Thyroid gland (tissue), 4 donors: ENCODE measurements around the gene PNKP. TPM values are rescaled to one million over a fixed set of nuclear protein-coding genes. Genes with fewer than 3 reads are reported as not detected.
A peak's percentile ranks its signal among the peaks of the same experiment; 100 is the strongest.

Experiments used
- DNase-seq, 2 donors: peaks; one replicate each; pipeline ENCODE4 v3.0.0-alpha.2; 2019
- H3K27ac ChIP-seq, 3 donors: fragments of 200-600 bp; sonication (generic); 1 replicate in 2 of 3; 2 replicates in 1 of 3; pipeline ENCODE4 v1.5.1; 2016 to 2019; ENCODE audit warnings: mild to moderate bottlenecking in 1 of 3, moderate library complexity in 1 of 3
- H3K27me3 ChIP-seq: fragments of 200-600 bp; sonication (generic); one replicate; pipeline ENCODE4 v1.5.1; 2019
- H3K36me3 ChIP-seq, 2 donors: fragments of 200-600 bp; sonication (generic); one replicate each; pipeline ENCODE4 v1.5.1; 2016 to 2019
- H3K4me1 ChIP-seq, 2 donors: fragments of 200-600 bp; sonication (generic); one replicate each; pipeline ENCODE4 v1.5.1; 2017 to 2019
- H3K4me3 ChIP-seq, 3 donors: fragments of 200-600 bp; sonication (generic); replicated peaks in 1 of 3; 1 replicate in 2 of 3; 2 replicates in 1 of 3; pipeline ENCODE4 v1.5.1; 2016; ENCODE audit warnings: mild to moderate bottlenecking in 1 of 3
- H3K9me3 ChIP-seq: fragments of 200-600 bp; sonication (generic); one replicate; pipeline ENCODE4 v1.5.1; 2017
- CTCF ChIP-seq, 6 experiments: fragments of 200-600 bp in 3 of 6; fragments of 450-650 bp in 3 of 6; sonication (generic) in 3 of 6; IDR thresholded peaks; one replicate each; pipeline ENCODE4 v1.5.1; 2016 to 2019; ENCODE audit warnings: antibody characterized with exemption in 6 of 6, mild to moderate bottlenecking in 2 of 6, inconsistent platforms in 1 of 6, moderate library complexity in 1 of 6
- POLR2A ChIP-seq, 2 donors: fragments of 450-650 bp; IDR thresholded peaks; one replicate each; pipeline ENCODE4 v1.6.1; 2017; ENCODE audit warnings: antibody characterized with exemption in 2 of 2, mild to moderate bottlenecking in 2 of 2, moderate library complexity in 1 of 2
- WGBS, 2 donors: methylation state at CpG; one replicate each; pipeline ENCODE4 v1.1.5; 2017; 5-methylcytosine and 5-hydroxymethylcytosine counted together
- intact Hi-C: fragments of 100-400 bp; cut with DNase I; formaldehyde crosslinking; loops from one replicate; pipeline ENCODE4 v1.15.1; 2023
- total RNA-seq, 4 donors: library from RNA; depleted of rRNA; stranded (reverse); fragments of >200 nt; gene quantifications; one replicate each; pipeline ENCODE4 v1.2.3, GENCODE V29; 2016

Gene PNKP
- total RNA-seq, 4 donors from 2014 or later: 54.6 to 124 (median 84.3) TPM

GRCh38 chr19:49878744-49879070 is 11.3 kb upstream of the PNKP start:
- Histone ChIP-seq H3K4me1 (peaks cover 15 to 19% of the 10 kb centered on the region in 2 donors), H3K4me3 (no peak overlapping the region), H3K9me3 (no peaks in the 10 kb centered on the region), H3K27me3 (no peaks in the 10 kb centered on the region), H3K27ac (no peak overlapping the region), H3K36me3 (peaks cover 37 to 45% of the 10 kb centered on the region in 2 donors)
- WGBS, 2 donors: 88 to 90% methylated on average over 9 of the region's 9 CpGs
- TF ChIP-seq CTCF (IDR thresholded peaks at IDR 0.05) (no peak), POLR2A (IDR thresholded peaks at IDR 0.05) (no peak)
- no peak for DNase-seq
- intact Hi-C loops: loop anchor here (10.0 kb wide), 1 partner anchor 114 kb away; the partner anchor contains the start of genes AP2A1 and TSKS

GRCh38 chr19:49877879-49878743 is 10.7 kb upstream of the PNKP start:
- Histone ChIP-seq H3K27ac (peak overlapping the region; percentile 90 to 100 (median 98)), H3K9me3 (no peaks in the 10 kb centered on the region), H3K36me3 (peaks cover 31 to 39% of the 10 kb centered on the region in 2 donors), H3K27me3 (no peaks in the 10 kb centered on the region), H3K4me3 (peak overlapping the region; percentile 33 to 49 (median 47)), H3K4me1 (peaks cover 15 to 19% of the 10 kb centered on the region in 2 donors)
- intact Hi-C loops: loop anchor here (10.0 kb wide), 1 partner anchor 113 kb away; the partner anchor contains the start of genes AP2A1 and TSKS
- no peak for TF ChIP-seq CTCF (IDR thresholded peaks at IDR 0.05)
- no peak for TF ChIP-seq POLR2A (IDR thresholded peaks at IDR 0.05)
- 13% methylated on average over 24 to 29 of the region's 41 CpGs for WGBS, 2 donors
- peak; percentile 98 for DNase-seq

DNA sequence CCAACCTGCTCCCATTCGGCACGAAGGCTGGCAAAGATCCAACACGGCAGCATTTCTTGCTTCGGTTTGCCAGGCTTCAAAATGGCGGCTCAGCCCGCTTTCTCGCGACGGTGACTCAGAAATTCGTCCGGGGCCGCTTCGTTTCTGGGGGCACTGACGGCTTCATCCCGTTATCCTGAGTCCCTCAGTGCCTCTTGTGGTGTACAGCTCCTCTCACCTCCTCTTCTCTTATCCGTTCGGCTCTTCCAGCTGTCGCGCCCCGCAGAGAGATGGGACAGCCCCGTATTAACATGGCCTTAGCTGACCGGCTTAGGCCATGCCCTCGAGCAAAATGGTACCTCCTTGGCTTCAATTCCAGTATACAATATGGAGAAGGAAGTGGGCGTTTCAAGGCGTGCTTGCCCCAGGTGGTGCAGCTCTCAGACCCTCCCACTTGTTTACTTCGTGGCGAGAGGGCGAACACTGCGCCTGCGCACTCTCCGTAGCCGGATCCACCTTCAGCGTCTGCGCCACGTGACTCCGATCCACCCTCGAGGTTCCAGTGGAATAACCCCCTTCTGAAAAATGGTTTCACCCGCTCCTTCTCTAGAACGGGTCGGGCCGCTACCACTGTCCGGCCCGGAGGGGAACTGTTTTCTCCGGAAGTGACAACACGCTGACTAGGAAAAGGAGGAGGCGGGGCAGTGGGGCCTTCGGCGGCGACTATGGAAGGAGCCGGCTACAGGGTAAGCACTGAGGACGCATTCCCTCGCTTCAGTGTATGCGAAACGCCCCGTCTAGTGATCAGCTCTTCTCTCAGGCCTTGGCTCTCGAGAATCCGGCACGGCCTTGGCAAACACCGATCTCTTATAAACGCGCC is 9.9 kb upstream of the PNKP start, which contains the start of the genes AKT1S1 and TBC1D17:
AKT1S1 (minus strand) TSS at position 336 of the 859 bp plus-strand sequence. CDS start 4,060 bp downstream, outside the sequence.
TBC1D17 (plus strand) TSS at position 683 of the 859 bp plus-strand sequence; CDS start at position 705, 22 bp downstream.
- TF ChIP-seq CTCF (IDR thresholded peaks at IDR 0.05): no peak
- TF ChIP-seq POLR2A (IDR thresholded peaks at IDR 0.05): peak; percentile 90 to 93
- Histone ChIP-seq H3K27me3 (no peaks in the 10 kb centered on the region), H3K36me3 (peaks cover 22 to 30% of the 10 kb centered on the region in 2 donors), H3K4me1 (peaks cover 15 to 19% of the 10 kb centered on the region in 2 donors), H3K27ac (peak within 1 kb of the TSS; percentile 98 to 100 (median 98)), H3K4me3 (peak within 1 kb of the TSS; percentile 65 to 99 (median 96)), H3K9me3 (no peaks in the 10 kb centered on the region)
- intact Hi-C loops: loop anchor here (10.0 kb wide), 1 partner anchor 112 kb away; the partner anchor contains the start of genes AP2A1 and TSKS
- 1% methylated on average over 48 to 50 of the region's 61 CpGs for WGBS, 2 donors
- peak; percentile 99 for DNase-seq

DNA sequence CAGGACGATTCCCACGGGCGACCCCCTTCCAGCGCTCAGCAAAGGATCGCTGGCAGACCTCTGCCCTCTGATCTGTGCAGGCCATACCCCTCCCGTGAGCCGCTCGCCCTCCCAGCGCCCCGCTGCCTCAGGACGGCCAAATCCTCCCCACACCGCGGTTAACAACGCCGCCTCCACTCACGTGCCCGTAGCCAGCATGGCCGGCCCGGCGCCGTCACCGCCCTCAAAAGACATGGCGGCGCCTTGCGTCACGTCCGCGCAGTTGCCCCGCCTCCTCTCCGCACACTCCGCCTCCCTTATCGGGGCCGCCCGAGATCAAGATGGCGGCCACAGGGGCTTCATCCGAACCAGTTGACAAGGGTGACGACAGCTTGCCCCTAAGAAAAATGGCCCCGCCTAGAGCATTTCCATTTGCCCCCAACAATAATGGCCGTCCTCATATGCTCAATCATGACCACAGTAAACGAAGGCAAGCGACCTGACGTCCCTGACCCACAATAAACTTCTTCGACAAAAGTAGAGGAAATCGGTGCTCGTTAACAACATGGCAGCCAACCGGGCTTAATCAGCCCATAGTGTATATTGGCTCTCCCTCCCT is 9.1 kb upstream of the PNKP start:
- intact Hi-C loops: loop anchor here (10.0 kb wide), 1 partner anchor 112 kb away; the partner anchor contains the start of genes AP2A1 and TSKS
- Histone ChIP-seq H3K27ac (peak overlapping the region; percentile 98 to 100 (median 98)), H3K4me1 (peaks cover 15 to 19% of the 10 kb centered on the region in 2 donors), H3K27me3 (no peaks in the 10 kb centered on the region), H3K9me3 (no peaks in the 10 kb centered on the region), H3K36me3 (peaks cover 15 to 23% of the 10 kb centered on the region in 2 donors), H3K4me3 (peak overlapping the region; percentile 65 to 99 (median 96))
- peak; percentile 98 to 99 for DNase-seq
- TF ChIP-seq CTCF (IDR thresholded peaks at IDR 0.05) (no peak), POLR2A (IDR thresholded peaks at IDR 0.05) (peak in 1 of 2 donors; percentile 41)
- WGBS, 2 donors: 1% methylated on average over 11 to 16 of the region's 46 CpGs
